HEK293T (cell line): ENCODE measurements around the gene GAL3ST2.
"Not testable (repeated sequence)": the region's sequence is repeated elsewhere in the genome, so short reads cannot be mapped to it uniquely, and the experiment has no call there.

Experiments used
- ARNT ChIP-seq: fragments of 450-650 bp; IDR thresholded peaks from 2 replicates; pipeline ENCODE4 v1.6.1; 2017; ENCODE audit warnings: mild to moderate bottlenecking
- BHLHE40 ChIP-seq: fragments of 450-650 bp; IDR thresholded peaks from 2 replicates; pipeline ENCODE4 v1.6.1; 2016; ENCODE audit warnings: mild to moderate bottlenecking, moderate library complexity, borderline replicate concordance
- ELF4 ChIP-seq: fragments of 450-650 bp; IDR thresholded peaks from 2 replicates; pipeline ENCODE4 v1.6.1; 2017; ENCODE audit warnings: antibody characterized with exemption
- FOXA1 ChIP-seq: fragments of 450-650 bp; IDR thresholded peaks from 2 replicates; pipeline ENCODE4 v1.6.1; 2016; ENCODE audit warnings: mild to moderate bottlenecking
- FOXK2 ChIP-seq: fragments of 450-650 bp; IDR thresholded peaks from 2 replicates; pipeline ENCODE4 v1.6.1; 2016; ENCODE audit warnings: mild to moderate bottlenecking
- FOXM1 ChIP-seq: fragments of 450-650 bp; IDR thresholded peaks from 2 replicates; pipeline ENCODE4 v1.6.1; 2017; ENCODE audit warnings: mild to moderate bottlenecking, borderline replicate concordance
- HDGF ChIP-seq: fragments of 450-650 bp; IDR thresholded peaks from 2 replicates; pipeline ENCODE4 v1.6.1; 2017; ENCODE audit warnings: antibody characterized with exemption, borderline replicate concordance
- LEF1 ChIP-seq: fragments of 450-650 bp; IDR thresholded peaks from 2 replicates; pipeline ENCODE4 v1.6.1; 2017; ENCODE audit warnings: mild to moderate bottlenecking, borderline replicate concordance
- NFRKB ChIP-seq: fragments of 450-650 bp; IDR thresholded peaks from 2 replicates; pipeline ENCODE4 v1.6.1; 2016; ENCODE audit warnings: mild to moderate bottlenecking, moderate library complexity
- PKNOX1 ChIP-seq: fragments of 450-650 bp; IDR thresholded peaks from 2 replicates; pipeline ENCODE4 v1.6.1; 2016
- SP1 ChIP-seq: fragments of 450-650 bp; IDR thresholded peaks from 2 replicates; pipeline ENCODE4 v1.6.1; 2017
- SUZ12 ChIP-seq: fragments of 450-650 bp; IDR thresholded peaks from 2 replicates; pipeline ENCODE4 v1.6.1; 2016; ENCODE audit warnings: mild to moderate bottlenecking
- TARDBP ChIP-seq: fragments of 450-650 bp; IDR thresholded peaks from 2 replicates; pipeline ENCODE4 v1.6.1; 2016
- ZNF384 ChIP-seq: fragments of 450-650 bp; IDR thresholded peaks from 2 replicates; pipeline ENCODE4 v1.6.1; 2016

- TF ChIP-seq HDGF, ELF4, SUZ12, TARDBP, PKNOX1, ZNF384, BHLHE40, FOXK2, LEF1, ARNT, FOXM1, SP1, FOXA1, NFRKB: not testable (repeated sequence)
These were observed 5.4 kb downstream of the GAL3ST2 start for GRCh38 chr2:241782053-241782452.
